WTC11 (cell line): ENCODE measurements around the gene ERFL. TPM values are rescaled to one million over a fixed set of nuclear protein-coding genes. Genes with fewer than 3 reads are reported as not detected.

Experiments
- ATAC-seq: fragments of 200-7000 bp; cut with Tn5 transposase; 2 replicates; pipeline ENCODE4 v1.10.0; 2021; ENCODE audit warnings: mild to moderate bottlenecking, moderate library complexity
- CTCF ChIA-PET: fragments of 300-600 bp; sonication (Branson Sonifier 250); formaldehyde crosslinking; loops from one replicate; lab custom pipeline; 2021; ENCODE audit warnings: antibody characterized with exemption; lab: Charles Lee
- POLR2A ChIA-PET: fragments of 350-600 bp; sonication (Branson Sonifier 250); formaldehyde crosslinking; loops from one replicate; lab custom pipeline; 2021; ENCODE audit warnings: antibody characterized with exemption; lab: Charles Lee
- DNase-seq: peaks from one replicate; pipeline ENCODE4 v3.0.0; 2021; ENCODE audit warnings: low spot score
- H3K27ac Mint-ChIP-seq: 2 replicates; pipeline ENCODE4 v1.8.0; 2021; ENCODE audit warnings: mixed read lengths
- H3K27me3 Mint-ChIP-seq: 2 replicates; pipeline ENCODE4 v1.8.0; 2021; ENCODE audit warnings: low read depth, mild to moderate bottlenecking, moderate library complexity, mixed read lengths
- H3K36me3 Mint-ChIP-seq: 2 replicates; pipeline ENCODE4 v1.8.0; 2021; ENCODE audit warnings: mixed read lengths
- H3K4me1 Mint-ChIP-seq: 2 replicates; pipeline ENCODE4 v1.8.0; 2022; ENCODE audit warnings: mixed read lengths
- H3K4me3 Mint-ChIP-seq: 2 replicates; pipeline ENCODE4 v1.8.0; 2021; ENCODE audit warnings: mild to moderate bottlenecking, moderate library complexity, mixed read lengths
- H3K9me3 Mint-ChIP-seq: 2 replicates; pipeline ENCODE4 v1.8.0; 2021; ENCODE audit warnings: mixed read lengths
- CREM ChIP-seq: sonication (generic); formaldehyde crosslinking; IDR thresholded peaks from 2 replicates; pipeline ENCODE4 v1.8.1; 2022; ENCODE audit warnings: mild to moderate bottlenecking, missing genetic modification reagents, moderate library complexity
- ELF4 ChIP-seq: sonication (generic); formaldehyde crosslinking; IDR thresholded peaks from 2 replicates; pipeline ENCODE4 v1.8.1; 2022; ENCODE audit warnings: low read depth, mild to moderate bottlenecking, moderate library complexity, missing genetic modification reagents
- EMX1 ChIP-seq: fragments of 250-450 bp; sonication (Bioruptor Pico); IDR thresholded peaks from 2 replicates; pipeline ENCODE4 v1.8.0; 2021; ENCODE audit warnings: mild to moderate bottlenecking
- ERG ChIP-seq: fragments of 250-450 bp; sonication (Bioruptor Pico); IDR thresholded peaks from 2 replicates; pipeline ENCODE4 v1.8.0; 2021; ENCODE audit warnings: mild to moderate bottlenecking
- FOXK1 ChIP-seq: sonication (generic); formaldehyde crosslinking; IDR thresholded peaks from 2 replicates; pipeline ENCODE4 v1.8.0; 2022; ENCODE audit warnings: mild to moderate bottlenecking, moderate library complexity, missing genetic modification reagents
- GABPB1 ChIP-seq: sonication (generic); formaldehyde crosslinking; IDR thresholded peaks from 2 replicates; pipeline ENCODE4 v1.8.1; 2023; ENCODE audit warnings: mild to moderate bottlenecking, missing genetic modification reagents
- HMGXB4 ChIP-seq: sonication (generic); formaldehyde crosslinking; IDR thresholded peaks from 2 replicates; pipeline ENCODE4 v1.8.1; 2023; ENCODE audit warnings: mild to moderate bottlenecking, moderate library complexity, missing genetic modification reagents
- IRF2 ChIP-seq: sonication (generic); formaldehyde crosslinking; IDR thresholded peaks from 2 replicates; pipeline ENCODE4 v1.8.0; 2022; ENCODE audit warnings: low read depth, missing genetic modification reagents, borderline replicate concordance
- JUN ChIP-seq: sonication (generic); formaldehyde crosslinking; IDR thresholded peaks from 2 replicates; pipeline ENCODE4 v1.8.0; 2023; ENCODE audit warnings: mild to moderate bottlenecking, missing genetic modification reagents
- MYBL2 ChIP-seq: sonication (generic); formaldehyde crosslinking; IDR thresholded peaks from 2 replicates; pipeline ENCODE4 v1.8.1; 2023; ENCODE audit warnings: mild to moderate bottlenecking, moderate library complexity, missing genetic modification reagents
- NFE2L1 ChIP-seq: sonication (generic); formaldehyde crosslinking; IDR thresholded peaks from 2 replicates; pipeline ENCODE4 v1.8.1; 2023; ENCODE audit warnings: missing genetic modification reagents
- RORB ChIP-seq: fragments of 250-450 bp; sonication (Bioruptor Pico); IDR thresholded peaks from 2 replicates; pipeline ENCODE4 v1.9.0; 2021; ENCODE audit warnings: mild to moderate bottlenecking
- TEAD1 ChIP-seq: sonication (generic); formaldehyde crosslinking; IDR thresholded peaks from 2 replicates; pipeline ENCODE4 v1.8.0; 2022; ENCODE audit warnings: mild to moderate bottlenecking, missing genetic modification reagents
- USF2 ChIP-seq: sonication (generic); formaldehyde crosslinking; IDR thresholded peaks from 2 replicates; pipeline ENCODE4 v1.8.1; 2023; ENCODE audit warnings: mild to moderate bottlenecking, missing genetic modification reagents, moderate library complexity
- ZBTB21 ChIP-seq: sonication (generic); formaldehyde crosslinking; IDR thresholded peaks from 2 replicates; pipeline ENCODE4 v1.8.1; 2023; ENCODE audit warnings: mild to moderate bottlenecking, missing genetic modification reagents, borderline replicate concordance
- ZNF121 ChIP-seq: sonication (generic); formaldehyde crosslinking; IDR thresholded peaks from 2 replicates; pipeline ENCODE4 v1.8.0; 2023; ENCODE audit warnings: missing genetic modification reagents
- ZNF512 ChIP-seq: sonication (generic); formaldehyde crosslinking; IDR thresholded peaks from 2 replicates; pipeline ENCODE4 v1.8.1; 2022; ENCODE audit warnings: missing genetic modification reagents, borderline replicate concordance
- total RNA-seq: library from RNA; stranded (reverse); gene quantifications from 3 replicates; pipeline ENCODE4 v1.2.3, GENCODE V29; 2021
- TF ChIP-seq, protein P1 (sequence below): fragments of 250-450 bp; sonication (Bioruptor Pico); IDR thresholded peaks from 2 replicates; pipeline ENCODE4 v1.9.0; 2021; ENCODE audit warnings: mild to moderate bottlenecking
- TF ChIP-seq, protein P2 (sequence below): sonication (generic); formaldehyde crosslinking; IDR thresholded peaks from 2 replicates; pipeline ENCODE4 v1.8.0; 2023; ENCODE audit warnings: missing genetic modification reagents, mild to moderate bottlenecking, borderline replicate concordance

Gene ERFL
- total RNA-seq, 1 experiment from 2014 or later, result 0.31 TPM

DNA sequence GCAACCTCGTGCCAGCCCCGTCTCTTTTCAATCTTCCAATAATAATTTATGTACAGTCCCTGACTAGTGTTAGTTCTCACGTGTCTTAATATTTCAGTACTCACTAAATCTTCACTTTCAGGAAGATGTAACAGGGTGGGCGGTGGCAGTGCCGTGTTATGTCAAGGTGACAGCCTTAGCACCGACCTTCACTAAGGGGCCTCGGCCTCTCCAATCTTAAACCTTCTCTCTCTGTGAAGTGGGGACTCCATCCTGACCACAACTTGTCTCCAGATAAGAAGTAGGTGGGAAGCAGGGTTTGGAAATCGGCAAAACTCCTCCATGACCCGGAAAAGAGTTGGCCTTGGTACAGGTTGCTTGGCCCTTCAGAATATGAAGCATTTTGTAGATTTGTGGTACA lies 66.4 kb downstream of the ERFL start (continued):
- TF ChIP-seq, protein P1, sequence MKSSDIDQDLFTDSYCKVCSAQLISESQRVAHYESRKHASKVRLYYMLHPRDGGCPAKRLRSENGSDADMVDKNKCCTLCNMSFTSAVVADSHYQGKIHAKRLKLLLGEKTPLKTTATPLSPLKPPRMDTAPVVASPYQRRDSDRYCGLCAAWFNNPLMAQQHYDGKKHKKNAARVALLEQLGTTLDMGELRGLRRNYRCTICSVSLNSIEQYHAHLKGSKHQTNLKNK, result no peak
- TF ChIP-seq ZBTB21 (CRISPR knock-in tag) (no peak), HMGXB4 (CRISPR knock-in tag) (no peak), ZNF121 (CRISPR knock-in tag) (no peak), FOXK1 (CRISPR knock-in tag) (no peak), IRF2 (no peak), TEAD1 (no peak), EMX1 (no peak)
- TF ChIP-seq, all 79 proteins: peak for 0

DNA sequence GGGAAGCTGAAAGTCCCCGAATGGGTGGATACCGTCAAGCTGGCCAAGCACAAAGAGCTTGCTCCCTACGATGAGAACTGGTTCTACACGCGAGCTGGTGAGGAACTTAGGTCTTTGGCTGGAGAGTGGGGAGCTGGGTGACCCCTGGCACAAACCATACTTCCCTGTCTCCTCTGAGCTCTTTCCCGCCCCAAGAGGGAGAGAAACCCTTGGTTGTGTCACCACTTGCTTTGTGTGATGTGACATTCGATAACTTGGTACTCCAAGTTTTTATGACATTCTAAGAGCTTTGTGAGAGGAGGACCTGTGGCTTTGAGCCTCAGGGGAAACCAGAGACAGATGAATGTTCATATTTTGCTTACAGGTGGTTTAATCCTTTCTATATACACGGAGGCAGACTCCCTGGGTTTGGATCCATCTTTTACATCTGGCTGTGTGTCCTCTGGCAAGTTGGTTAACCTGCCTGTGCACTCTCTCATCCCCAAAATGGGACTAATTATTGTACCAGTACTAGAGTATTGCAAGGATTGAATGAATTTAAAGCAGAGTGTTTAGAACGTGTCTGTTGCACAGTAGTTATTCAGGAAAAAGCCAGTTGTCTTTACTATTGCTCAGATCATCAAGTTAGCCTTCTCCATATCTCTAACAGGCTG lies 67.0 kb downstream of the ERFL start:
- ChIA-PET CTCF (interaction anchor here (1.8 to 2.1 kb wide), 2 partner anchors 12 to 154 kb away, joined by 5 to 14 read pairs; no protein-coding TSS in a partner anchor), POLR2A (interaction anchor here (0.8 to 2.7 kb wide), 2 partner anchors 10 to 68 kb away, joined by 4 to 30 read pairs; no protein-coding TSS in a partner anchor)
- peaks cover 8% of the 10 kb centered on the region for H3K27me3 Mint-ChIP-seq
- H3K9me3 Mint-ChIP-seq, result no peaks in the 10 kb centered on the region
- peak overlapping the region; percentile 92 for H3K27ac Mint-ChIP-seq
- peak overlapping the region; percentile 94 for H3K4me3 Mint-ChIP-seq
- no peak for ATAC-seq
- TF ChIP-seq ZNF512 (CRISPR knock-in tag), result no peak
- no peak for TF ChIP-seq ERG (CRISPR knock-in tag)
- no peak for TF ChIP-seq CREM (CRISPR knock-in tag)
- no peak for TF ChIP-seq JUN (CRISPR knock-in tag)
- H3K4me1 Mint-ChIP-seq, result peaks cover 49% of the 10 kb centered on the region
- H3K36me3 Mint-ChIP-seq, result peaks cover 55% of the 10 kb centered on the region
- no peak for DNase-seq

DNA sequence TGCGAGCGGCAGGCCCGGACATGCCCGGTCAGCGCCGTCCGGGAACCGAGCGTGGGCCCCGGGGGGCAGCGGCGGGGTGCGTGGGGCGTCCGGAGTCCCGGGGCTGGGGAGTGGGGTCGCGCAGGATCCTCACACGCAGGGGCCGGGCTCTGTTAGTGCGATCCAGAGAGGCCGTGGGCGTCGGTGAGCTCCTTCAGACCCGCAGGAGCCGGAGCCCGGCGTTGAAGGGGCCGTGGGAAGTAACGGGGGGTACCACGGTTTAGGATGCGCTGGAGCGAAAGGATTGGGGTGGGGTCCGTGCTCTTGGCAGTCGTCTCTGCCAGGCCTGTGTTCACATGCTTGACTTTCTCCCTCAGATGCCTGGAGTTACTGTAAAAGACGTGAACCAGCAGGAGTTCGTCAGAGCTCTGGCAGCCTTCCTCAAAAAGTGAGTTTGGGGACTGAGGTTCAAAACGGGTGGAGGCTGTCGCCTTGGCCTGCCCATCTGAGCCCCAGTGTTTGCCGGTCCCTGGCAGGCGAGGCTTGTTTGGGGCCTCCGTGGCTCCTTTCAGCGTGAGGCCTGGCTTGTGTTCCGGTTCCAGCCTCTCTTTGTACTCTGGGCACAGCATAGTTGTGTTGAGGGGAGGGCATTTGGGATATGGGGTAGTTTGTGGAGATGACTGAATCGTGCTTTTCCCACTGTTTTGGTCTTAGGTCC lies 67.7 kb downstream of the ERFL start:
- CTCF ChIA-PET, result interaction anchor here (0.7 to 2.1 kb wide), 9 partner anchors 9 to 174 kb away, joined by 3 to 14 read pairs (median 5); no protein-coding TSS in a partner anchor
- no peak for ATAC-seq
- TF ChIP-seq USF2 (CRISPR knock-in tag), result 0 out of 2 replicates have a peak, but pooled peaks have one; percentile 2
- TF ChIP-seq RORB (CRISPR knock-in tag), result no peak
- TF ChIP-seq NFE2L1 (CRISPR knock-in tag), result 0 out of 2 replicates have a peak, but pooled peaks have one; percentile 1
- TF ChIP-seq, protein P2, sequence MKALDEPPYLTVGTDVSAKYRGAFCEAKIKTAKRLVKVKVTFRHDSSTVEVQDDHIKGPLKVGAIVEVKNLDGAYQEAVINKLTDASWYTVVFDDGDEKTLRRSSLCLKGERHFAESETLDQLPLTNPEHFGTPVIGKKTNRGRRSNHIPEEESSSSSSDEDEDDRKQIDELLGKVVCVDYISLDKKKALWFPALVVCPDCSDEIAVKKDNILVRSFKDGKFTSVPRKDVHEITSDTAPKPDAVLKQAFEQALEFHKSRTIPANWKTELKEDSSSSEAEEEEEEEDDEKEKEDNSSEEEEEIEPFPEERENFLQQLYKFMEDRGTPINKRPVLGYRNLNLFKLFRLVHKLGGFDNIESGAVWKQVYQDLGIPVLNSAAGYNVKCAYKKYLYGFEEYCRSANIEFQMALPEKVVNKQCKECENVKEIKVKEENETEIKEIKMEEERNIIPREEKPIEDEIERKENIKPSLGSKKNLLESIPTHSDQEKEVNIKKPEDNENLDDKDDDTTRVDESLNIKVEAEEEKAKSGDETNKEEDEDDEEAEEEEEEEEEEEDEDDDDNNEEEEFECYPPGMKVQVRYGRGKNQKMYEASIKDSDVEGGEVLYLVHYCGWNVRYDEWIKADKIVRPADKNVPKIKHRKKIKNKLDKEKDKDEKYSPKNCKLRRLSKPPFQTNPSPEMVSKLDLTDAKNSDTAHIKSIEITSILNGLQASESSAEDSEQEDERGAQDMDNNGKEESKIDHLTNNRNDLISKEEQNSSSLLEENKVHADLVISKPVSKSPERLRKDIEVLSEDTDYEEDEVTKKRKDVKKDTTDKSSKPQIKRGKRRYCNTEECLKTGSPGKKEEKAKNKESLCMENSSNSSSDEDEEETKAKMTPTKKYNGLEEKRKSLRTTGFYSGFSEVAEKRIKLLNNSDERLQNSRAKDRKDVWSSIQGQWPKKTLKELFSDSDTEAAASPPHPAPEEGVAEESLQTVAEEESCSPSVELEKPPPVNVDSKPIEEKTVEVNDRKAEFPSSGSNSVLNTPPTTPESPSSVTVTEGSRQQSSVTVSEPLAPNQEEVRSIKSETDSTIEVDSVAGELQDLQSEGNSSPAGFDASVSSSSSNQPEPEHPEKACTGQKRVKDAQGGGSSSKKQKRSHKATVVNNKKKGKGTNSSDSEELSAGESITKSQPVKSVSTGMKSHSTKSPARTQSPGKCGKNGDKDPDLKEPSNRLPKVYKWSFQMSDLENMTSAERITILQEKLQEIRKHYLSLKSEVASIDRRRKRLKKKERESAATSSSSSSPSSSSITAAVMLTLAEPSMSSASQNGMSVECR (CRISPR knock-in tag), result 0 out of 2 replicates have a peak, but pooled peaks have one; percentile 9
- TF ChIP-seq MYBL2 (CRISPR knock-in tag), result peak; percentile 38; the same call in 1 of the 2 replicates
- TF ChIP-seq ERG (CRISPR knock-in tag), result peak; percentile 22; the same call in 1 of the 2 replicates
- TF ChIP-seq GABPB1 (CRISPR knock-in tag), result no peak
- TF ChIP-seq ELF4 (CRISPR knock-in tag), result 0 out of 2 replicates have a peak, but pooled peaks have one; percentile 29

More for the DNA sequence above, 67.7 kb downstream of the ERFL start:
- POLR2A ChIA-PET, result interaction anchor here (0.5 to 2.7 kb wide), 8 partner anchors 8 to 135 kb away, joined by 3 to 30 read pairs (median 5); no protein-coding TSS in a partner anchor
- Mint-ChIP-seq H3K9me3 (no peaks in the 10 kb centered on the region), H3K27me3 (peaks cover 8% of the 10 kb centered on the region), H3K4me3 (peak overlapping the region; percentile 94), H3K27ac (peak overlapping the region; percentile 92), H3K36me3 (peaks cover 51% of the 10 kb centered on the region), H3K4me1 (peaks cover 46% of the 10 kb centered on the region)
- no peak for DNase-seq
